Measurements from ENCODE around the gene BAG1.

DNA sequence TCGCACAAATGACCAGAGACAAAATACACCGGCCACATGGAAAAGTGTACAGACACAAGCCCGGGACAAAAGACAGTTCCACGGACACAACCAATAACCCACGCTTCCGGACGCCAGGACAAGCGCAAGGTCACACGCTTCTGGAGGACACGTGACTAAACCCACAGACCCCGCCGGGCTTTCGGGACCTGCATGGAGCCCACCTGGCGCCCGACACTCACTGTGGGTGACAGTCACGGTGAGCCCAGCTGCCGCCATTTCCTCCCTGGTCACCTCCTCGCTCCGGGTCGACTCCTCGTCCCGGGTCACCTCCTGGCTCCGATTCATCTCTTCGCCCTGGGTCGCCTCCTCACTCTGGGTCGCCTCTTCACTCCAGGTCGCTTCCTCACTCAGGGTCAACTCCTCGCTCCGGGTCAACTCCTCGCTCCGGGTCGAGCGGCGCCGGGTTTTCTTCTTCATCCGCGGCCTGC, 470 bp downstream of the BAG1 start:
- TF ChIP-seq, protein P1, sequence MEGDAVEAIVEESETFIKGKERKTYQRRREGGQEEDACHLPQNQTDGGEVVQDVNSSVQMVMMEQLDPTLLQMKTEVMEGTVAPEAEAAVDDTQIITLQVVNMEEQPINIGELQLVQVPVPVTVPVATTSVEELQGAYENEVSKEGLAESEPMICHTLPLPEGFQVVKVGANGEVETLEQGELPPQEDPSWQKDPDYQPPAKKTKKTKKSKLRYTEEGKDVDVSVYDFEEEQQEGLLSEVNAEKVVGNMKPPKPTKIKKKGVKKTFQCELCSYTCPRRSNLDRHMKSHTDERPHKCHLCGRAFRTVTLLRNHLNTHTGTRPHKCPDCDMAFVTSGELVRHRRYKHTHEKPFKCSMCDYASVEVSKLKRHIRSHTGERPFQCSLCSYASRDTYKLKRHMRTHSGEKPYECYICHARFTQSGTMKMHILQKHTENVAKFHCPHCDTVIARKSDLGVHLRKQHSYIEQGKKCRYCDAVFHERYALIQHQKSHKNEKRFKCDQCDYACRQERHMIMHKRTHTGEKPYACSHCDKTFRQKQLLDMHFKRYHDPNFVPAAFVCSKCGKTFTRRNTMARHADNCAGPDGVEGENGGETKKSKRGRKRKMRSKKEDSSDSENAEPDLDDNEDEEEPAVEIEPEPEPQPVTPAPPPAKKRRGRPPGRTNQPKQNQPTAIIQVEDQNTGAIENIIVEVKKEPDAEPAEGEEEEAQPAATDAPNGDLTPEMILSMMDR (IDR thresholded peaks at IDR 0.05) = no peak
- no peak for TF ChIP-seq ZFX (IDR thresholded peaks at IDR 0.05; ENCODE audit: borderline replicate concordance)

All from 22Rv1 (cell line).